HG03135 (cell line): ENCODE data around the gene KRT6B.
"Not testable (repeated sequence)": the region's sequence is repeated elsewhere in the genome, so short reads cannot be mapped to it uniquely, and the experiment has no call there.

Experiments used
- ATAC-seq: cut with Tn5 transposase; IDR thresholded peaks from one replicate; pipeline ENCODE4 v1.9.1; 2021; ENCODE audit warnings: mild to moderate bottlenecking, moderate library complexity; ENCODE audit not compliant: unreplicated experiment

Gene KRT6B

DNA sequence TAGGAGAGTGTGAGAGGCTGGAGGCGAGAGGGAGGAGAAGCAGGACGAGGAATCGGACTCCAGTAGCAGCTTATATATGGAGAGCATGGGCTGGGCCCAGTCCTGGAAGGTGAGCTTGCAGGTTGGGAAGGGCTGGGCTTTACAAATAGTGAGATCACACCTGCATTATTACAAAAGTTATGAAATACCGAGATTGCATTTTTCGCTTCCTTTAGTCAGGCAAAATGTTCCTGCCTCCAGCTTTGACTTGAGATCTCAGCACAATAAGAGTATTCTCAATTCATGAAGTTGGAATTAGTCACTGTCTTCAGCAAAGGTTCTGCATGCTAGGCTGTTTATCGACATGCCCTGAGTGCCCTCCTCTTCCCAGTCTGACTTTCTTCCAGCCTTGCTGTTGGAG lies at the start of gene KRT6B:
Gene KRT6B, minus strand, starts transcription at position 46 of the 400 bp plus-strand sequence. CDS start 68 bp downstream, outside the sequence.
- ATAC-seq: no peak

DNA sequence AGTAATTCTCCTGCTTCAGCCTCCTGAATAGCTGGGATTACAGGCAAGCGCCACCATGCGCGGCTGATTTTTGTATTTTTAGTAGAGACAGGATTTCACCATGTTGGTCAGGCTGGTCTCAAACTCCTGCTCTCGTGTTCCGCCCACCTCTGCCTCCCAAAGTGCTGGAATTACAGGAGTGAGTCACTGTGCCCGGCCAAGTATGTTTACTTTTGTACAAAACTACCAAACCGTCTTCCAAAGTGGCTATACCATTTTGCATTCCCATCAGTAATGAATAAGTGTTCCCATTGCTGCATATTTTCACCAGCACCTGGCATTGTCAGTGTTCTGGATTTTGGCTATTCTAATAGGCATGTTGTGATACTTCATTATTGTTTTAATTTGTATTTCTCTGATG lies 49.5 kb upstream of the KRT6B start:
- no peak for ATAC-seq

DNA sequence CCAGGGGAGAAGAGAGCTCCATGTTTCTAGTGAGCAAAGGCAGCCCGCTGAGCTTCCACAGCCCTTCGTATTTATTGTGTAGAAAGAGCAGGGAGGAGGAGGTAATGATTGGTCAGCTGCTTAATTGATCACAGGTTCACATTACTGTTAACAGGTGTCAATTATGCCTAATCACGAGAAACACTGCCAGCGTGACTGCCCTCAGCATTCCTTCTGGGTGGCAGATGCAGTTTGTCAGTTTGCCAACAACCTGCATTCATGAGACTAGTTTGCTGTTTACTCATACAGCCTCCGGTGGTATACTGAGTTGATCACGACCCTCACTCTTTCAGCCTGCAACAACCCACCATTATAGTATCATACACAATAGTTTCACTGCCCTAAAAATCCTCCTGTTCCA lies 48.6 kb upstream of the KRT6B start:
- not testable (repeated sequence) for ATAC-seq

DNA sequence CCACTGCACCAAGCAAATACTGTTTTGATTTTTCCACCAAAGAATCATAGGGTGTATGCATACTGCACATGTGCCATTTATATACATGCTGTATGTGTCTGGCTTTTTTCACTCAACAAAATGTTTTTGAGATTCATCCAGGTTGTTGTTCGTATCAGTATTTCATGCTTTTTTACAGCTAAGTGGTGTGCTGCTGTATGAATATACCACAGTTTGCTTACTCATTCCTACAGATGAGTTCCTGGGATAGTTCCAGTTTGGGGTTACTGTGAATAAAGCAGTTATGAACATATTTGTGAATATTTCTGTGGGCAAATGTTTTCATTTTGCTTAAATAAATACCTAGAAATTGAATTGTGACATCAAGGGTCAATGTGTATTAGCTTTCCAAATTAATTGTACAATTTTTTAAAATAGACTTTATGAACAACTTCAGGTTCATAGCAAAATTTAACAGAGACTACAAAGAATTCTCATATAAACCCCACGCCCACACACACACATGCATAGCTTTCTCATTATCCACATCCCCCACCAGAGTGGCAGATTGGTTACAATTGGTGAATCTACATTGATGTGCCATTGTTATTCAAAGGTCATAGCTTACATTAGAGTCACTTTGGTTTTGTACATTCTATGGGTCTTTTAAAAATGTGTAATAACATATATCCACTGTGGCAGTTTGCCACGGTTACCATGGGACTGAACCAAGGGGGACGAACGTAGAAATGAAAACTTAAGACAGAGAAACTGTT lies 48.0 kb upstream of the KRT6B start:
- no peak for ATAC-seq

DNA sequence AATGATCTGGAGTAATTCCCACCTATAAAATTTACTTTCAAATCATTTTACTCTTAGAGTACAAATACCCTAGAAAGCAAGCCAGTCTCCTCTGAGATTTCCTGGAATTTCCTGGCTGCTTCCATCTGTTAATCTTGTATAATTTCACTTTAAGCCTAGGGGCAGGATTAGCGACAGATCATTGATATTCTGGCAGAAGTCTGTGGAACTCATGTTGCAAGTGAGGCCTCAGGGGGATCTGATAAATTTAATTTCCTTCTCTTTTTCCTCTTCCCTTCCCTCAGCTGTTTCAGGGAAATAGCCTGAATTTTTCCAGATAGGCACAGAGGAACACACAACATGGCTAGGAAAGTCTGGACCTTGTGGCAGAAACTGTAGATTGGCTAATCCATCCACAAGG lies 47.0 kb upstream of the KRT6B start:
- ATAC-seq: no peak

DNA sequence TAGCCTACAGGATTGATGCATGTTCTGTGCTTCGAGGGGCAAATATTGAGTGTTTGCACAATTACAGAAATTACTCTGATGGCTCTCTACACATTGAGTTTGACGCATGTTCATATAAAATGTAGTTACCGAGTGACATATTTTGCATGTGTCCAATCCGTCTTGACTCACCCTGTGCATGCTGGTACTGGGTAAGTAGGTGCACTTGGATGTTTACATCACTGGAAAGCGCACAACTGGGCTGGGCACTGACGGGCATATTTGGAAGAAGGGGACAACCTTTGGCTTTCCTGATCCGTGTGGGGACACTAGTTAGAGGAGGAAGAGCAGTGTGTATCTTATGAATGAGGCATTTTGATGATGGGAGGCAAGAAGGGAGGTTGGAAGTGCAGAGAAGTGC lies 46.0 kb upstream of the KRT6B start:
- no peak for ATAC-seq

DNA sequence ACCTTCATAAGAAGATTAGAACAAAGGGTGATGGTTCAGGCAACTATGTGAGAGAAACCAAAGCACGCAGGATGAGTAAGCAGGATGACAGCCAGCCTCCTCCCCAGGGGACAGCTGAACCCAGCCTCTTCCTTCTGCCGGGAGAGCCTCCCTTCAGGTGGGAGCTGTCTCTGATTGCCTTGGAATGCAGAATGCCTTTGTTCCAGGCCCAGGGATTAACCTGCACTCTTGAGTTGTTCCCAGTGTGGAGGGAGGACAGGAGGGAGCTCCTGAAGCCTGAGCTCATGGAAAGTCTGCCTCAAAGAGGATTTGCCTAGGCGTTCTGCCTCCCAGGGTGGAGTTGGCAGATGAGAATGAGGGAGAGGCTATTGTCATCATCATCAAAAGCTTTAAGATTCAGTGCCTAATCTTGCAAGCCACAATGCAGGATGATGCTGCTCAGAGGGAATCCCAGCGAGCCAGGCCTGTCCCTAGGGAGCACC lies 44.7 kb upstream of the KRT6B start:
- no peak for ATAC-seq

DNA sequence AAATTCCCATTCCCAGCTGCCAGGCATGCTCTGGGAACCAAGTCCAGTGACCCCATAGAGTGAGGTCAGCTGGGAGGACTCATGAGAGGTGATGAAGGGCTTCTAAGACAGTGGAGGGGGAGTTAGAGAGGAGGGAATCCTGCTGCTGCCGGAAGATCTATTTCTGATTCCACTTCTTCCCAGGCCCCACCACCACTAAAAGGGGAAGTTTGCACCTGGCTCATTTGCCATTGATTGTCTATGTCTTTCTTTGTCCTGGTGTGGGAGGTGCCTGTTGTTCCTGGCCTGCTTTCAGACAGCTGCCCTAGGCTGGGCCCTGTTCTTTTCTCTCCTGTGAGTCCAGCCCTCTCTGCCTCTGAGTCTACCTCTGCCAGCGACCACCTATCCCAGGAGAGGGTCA lies 44.1 kb upstream of the KRT6B start:
- no peak for ATAC-seq

DNA sequence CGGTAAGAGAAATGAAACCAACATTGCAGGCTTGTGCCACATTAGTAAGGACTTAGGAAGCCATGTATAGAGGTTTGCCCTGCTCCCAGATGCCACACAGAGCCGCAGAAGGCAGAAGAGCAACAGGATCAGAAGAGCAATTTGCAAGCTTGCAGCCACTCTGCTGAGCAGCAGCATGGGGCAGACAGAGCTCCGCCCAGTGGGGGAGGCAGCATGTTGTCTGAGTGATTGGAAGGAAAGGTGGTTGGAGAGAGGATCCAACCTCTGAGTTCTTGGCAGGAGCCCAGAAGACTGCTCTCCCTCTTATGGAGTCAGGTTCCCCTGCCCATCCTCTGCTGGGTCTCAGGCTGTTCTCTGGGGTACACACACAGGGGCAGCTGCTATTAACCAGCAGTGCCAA lies 43.4 kb upstream of the KRT6B start:
- ATAC-seq: no peak

DNA sequence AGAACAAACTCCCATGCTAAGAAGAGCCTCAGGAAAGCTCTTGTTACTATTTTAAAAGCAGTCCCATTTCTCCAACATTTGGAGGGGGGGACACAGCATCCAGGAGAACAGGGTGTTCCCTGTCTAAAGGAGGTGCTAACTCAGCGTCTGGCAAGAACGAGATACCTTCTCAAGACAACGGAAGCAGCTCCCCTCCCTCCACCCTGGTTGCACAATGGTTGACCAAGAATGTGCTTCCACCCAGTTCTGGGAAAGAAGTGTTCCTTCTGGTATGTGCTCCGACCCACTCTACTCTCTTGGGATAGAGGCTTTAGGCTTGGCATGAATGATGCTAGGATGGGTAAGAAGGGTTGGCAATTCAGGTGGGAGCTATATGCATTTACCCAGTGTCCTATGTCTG lies 42.6 kb upstream of the KRT6B start:
- ATAC-seq: no peak

DNA sequence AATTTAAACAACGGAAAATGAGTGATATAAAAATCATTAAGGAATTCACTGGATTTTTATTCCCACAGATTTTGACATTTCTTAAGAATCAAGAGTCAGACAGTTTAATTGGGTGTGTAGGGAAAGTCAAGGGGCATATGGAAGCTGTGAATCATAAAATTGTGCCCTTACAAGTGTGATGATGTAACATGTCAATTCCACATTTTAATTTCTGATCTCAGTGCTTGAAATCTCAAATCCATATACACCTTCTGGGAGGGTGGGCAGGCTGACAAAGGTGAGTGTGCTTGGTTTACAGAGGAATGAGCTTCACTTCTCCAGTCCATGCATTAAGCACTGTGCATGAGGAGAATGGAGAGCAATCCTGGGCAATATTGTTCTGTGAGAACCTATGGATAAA lies 42.2 kb upstream of the KRT6B start:
- no peak for ATAC-seq

DNA sequence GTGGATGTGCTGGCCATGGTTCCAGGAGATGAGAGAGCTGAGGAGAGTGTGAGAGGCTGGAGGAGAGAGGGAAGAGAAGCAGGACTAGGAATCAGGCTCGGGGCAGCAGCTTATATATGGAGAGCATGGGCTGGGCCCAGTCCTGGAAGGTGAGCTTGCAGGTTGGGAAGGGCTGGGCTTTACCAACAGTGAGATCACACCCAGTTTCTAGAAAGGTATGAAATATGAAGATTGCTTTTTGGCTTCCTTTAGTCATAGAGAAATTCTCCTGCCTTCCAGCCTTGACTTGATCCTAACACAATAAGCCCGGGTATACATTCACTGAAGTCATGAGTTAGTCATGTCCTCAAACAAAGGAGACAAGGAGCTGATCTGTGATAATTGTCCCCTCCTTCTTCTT lies 41.2 kb upstream of the KRT6B start, which contains the start of gene KRT6A:
Gene KRT6A, minus strand, starts transcription at position 86 of the 400 bp plus-strand sequence. Its CDS starts 69 bp downstream, at position 17.
- no peak for ATAC-seq

DNA sequence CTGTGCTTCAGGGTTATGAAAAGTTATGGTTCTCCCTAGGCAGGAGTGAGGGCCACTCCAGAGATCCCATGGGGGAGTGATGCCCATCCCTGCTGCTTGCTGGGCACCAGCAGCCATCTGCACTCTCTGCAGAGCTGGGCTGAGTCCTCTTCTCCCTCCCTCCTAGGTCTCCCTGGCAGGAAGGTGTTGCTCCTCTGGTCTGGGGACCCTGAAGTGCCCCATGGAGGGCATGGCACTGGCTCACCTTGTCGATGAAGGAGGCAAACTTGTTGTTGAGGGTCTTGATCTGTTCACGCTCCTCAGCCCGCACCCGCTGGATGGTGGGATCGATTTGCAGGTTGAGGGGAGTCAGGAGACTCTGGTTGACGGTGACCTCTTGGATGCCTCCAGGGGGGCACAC lies 40.5 kb upstream of the KRT6B start:
- ATAC-seq: not testable (repeated sequence)

DNA sequence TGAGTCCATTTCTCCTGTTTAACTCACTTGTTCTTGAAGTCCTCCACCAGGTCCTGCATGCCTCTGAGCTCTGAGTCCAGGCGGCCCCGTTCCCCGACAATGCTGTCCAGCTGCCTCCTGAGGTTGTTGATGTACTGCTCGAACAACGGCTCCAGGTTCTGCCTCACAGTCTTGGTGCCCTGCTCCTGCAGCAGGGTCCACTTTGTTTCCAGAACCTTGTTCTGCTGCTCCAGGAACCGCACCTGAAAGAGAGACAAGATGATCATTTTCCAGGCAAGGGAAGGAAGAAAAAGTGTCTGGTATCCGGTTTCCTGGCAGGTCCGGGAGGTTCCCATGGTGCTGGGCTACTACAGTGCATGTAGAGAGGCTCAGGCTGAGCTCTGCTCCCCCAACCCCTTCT lies 39.5 kb upstream of the KRT6B start:
- not testable (repeated sequence) for ATAC-seq

DNA sequence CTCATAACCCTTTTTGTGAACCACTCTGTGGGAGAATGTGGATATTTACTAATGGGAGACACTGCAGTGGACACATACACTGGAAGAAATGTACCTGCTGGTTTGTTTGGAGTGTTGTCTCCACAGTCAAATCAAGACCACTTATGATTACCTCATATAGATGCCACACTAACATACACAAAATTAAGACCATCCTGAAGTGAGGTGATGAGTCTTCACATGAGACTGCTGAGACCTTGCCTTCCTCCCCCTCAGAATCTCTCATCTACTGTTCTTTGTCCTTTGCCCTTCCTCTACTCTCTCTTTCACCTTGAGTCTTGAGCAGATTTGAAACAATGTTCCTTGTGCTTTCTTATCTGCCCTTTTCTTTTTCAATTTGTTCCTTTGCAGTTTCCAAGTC lies 36.8 kb upstream of the KRT6B start:
- ATAC-seq: no peak

DNA sequence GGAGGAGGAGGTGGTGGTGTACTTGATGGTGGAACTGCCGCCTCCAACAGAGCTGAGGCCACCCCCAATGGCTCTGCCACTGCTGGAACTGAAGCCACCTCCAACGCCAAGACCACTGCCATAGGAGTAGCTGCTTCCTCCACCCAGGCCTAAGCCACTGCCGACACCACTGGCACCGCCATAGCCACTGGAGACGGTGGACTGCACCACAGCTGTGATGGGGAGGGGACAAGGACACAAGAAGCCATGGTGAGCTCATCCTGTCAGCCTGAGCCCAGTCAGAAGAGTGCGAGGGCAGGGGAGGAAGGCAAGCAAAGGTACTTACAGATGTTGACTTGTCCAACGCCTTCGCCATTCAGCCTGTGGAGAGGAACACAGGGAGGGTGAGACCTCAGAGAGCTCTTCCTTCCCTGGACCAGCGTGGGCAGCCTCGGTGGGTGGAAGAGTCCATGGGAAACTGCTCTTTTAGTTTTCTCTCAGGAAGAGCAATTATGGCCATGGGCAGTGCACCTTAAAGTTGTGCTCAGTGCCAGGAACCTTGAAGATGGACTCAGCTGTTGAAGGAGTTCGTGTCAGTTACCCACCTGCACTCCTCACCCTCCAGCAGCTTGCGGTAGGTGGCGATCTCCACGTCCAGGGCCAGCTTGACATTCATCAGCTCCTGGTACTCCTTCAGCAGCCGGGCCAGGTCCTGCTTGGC lies 35.9 kb upstream of the KRT6B start:
- ATAC-seq: not testable (repeated sequence)

DNA sequence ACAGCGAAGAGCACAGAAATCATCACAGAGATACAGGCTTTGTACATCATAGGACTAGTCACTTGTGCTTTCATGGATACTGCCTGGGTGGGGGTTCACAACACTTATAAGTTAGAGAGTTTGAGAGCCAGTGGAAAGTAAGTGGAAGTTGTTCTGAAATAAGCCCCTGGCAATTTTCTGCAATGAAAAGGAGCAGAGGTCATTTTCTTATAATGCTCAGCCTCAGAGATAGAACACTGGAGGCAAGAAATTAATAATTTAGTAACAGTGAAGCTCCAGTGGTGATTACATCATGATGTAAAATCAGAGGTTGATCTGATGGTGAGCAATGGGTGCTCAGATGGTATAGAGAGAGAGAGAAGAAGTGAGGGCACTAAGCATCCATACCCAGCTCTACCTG lies 35.3 kb upstream of the KRT6B start:
- ATAC-seq: no peak

DNA sequence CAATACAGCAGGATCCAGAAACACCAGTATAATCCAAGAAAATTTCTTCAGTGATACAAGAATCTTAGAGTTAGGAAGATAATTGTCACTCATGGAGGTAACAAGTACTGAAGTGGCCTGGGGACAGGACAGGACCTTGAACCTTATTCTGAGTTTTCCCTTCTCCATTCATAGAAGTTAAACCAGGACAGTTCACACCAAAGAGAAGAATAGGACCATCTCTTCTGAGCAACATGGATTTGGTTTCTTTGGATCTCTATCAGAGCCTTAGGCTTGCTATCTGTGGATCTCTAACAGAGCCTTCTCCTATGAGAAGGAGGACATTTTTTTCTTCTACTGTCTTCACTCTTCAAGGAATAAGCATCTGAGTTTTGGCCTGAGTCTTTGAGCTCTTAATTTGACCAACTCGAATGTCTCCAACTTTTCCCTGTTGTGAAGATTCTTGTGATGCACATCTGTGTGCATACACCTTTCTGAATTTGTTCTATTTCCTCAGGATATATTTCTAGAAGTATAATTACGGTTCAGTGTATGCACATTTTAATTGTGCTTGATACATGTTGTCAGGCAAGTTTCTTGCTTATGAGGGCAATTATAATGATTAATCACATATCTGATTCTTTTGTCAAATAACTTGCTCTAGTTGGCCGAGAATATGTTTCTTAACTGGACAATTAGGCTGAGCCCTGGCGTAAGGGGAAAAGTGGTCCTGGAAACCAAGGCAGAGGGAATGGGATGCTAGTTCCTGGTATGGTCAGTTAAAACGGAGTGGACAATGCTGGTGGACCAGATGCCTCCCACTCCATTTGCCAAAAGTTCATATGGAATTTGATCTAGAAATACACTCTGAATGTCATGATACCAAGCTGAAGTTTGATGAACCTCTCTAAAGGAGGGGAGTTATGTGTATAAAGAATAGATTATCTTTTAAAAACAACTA lies 34.5 kb upstream of the KRT6B start:
- ATAC-seq: no peak

DNA sequence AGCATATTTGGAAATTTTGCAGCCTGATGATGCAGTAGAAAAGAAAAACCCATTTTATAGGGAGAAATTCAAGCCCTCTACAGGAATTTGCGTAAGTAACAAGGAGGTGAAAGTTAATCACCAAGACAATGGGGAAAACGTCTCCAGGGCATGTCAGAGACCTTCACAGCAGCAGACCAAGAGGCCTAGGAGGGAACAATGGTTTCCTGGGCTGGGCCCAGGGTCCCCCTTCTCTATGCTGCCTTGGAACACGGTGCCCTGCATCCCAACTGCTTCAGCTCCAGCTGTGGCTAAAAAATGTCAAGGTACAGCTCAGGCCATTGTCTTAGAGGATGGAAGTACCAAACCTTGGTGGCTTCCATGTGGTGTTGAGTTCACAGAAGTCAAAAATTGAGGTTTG lies 28.1 kb upstream of the KRT6B start:
- no peak for ATAC-seq

DNA sequence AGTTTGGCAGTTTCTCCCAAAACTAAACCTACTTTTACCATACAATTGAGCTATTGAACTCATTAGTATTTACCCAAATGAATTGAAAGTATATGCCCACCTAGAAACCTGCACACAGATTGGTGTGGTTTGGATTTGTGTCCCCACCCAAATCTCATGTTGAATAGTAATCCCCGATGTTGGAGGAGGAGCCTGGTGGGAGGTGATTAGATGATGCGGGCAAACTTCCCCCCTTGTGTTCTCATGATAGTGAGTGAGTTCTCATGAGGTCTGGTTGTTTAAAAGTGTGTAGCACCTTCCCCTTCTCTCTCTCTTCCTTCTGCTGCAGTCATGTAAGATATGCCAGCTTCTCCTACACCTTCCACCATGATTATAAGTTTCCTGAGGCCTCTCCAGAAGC lies 25.7 kb upstream of the KRT6B start:
- no peak for ATAC-seq

DNA sequence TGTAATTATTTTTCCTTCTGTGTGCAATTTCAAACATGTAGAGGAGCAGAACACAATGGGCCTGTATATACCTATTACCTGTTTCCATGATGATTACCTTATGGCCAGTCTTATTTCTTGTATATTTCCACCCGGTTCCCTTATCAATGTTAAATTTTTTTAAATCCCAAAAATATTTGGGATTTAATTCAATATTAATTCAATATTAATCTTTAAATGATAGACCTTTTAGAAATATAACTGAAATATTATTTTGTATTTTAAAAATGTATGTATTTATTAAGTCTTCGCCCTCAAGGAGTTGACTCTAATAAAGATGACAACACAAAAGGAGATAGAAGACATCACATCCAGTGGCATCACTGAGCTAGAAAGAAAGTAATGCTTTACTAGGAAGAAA lies 22.3 kb upstream of the KRT6B start:
- ATAC-seq: no peak
